PC-9 (cell line): Measurements from ENCODE around the gene FAM200B.

Experiments
- EZH2 ChIP-seq: fragments of 200-600 bp; sonication (generic); IDR thresholded peaks from 2 replicates; pipeline ENCODE4 v1.8.0; 2017; ENCODE audit warnings: antibody characterized with exemption, low read depth
- TF ChIP-seq, protein P1 (sequence below): fragments of 200-600 bp; sonication (generic); conservative IDR thresholded peaks from 2 replicates; pipeline ENCODE4 v1.6.1; 2017; ENCODE audit warnings: mixed run types, antibody characterized with exemption, mild to moderate bottlenecking, moderate library complexity

- TF ChIP-seq, protein P1, sequence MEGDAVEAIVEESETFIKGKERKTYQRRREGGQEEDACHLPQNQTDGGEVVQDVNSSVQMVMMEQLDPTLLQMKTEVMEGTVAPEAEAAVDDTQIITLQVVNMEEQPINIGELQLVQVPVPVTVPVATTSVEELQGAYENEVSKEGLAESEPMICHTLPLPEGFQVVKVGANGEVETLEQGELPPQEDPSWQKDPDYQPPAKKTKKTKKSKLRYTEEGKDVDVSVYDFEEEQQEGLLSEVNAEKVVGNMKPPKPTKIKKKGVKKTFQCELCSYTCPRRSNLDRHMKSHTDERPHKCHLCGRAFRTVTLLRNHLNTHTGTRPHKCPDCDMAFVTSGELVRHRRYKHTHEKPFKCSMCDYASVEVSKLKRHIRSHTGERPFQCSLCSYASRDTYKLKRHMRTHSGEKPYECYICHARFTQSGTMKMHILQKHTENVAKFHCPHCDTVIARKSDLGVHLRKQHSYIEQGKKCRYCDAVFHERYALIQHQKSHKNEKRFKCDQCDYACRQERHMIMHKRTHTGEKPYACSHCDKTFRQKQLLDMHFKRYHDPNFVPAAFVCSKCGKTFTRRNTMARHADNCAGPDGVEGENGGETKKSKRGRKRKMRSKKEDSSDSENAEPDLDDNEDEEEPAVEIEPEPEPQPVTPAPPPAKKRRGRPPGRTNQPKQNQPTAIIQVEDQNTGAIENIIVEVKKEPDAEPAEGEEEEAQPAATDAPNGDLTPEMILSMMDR = no peak
- no peak for TF ChIP-seq EZH2
Measured at GRCh38 chr4:15694431-15694830, 12.8 kb downstream of the FAM200B start.
